Neuronal stem cell (in vitro differentiated cells): Measurements from ENCODE around the gene EDAR.

Experiments
- DNase-seq: peaks from one replicate; pipeline ENCODE4 v3.0.0-alpha.2; 2013; ENCODE audit warnings: low spot score
- H2AFZ ChIP-seq: one replicate; pipeline ENCODE4 v1.6.1; 2013; ENCODE audit warnings: mild to moderate bottlenecking, low read length, inconsistent platforms
- H2AK5ac ChIP-seq: 2 replicates; pipeline ENCODE4 v1.6.1; 2013; ENCODE audit warnings: low read depth, mild to moderate bottlenecking, inconsistent platforms, low read length, moderate library complexity, mixed read lengths
- H2BK120ac ChIP-seq: 2 replicates; pipeline ENCODE4 v1.6.1; 2013; ENCODE audit warnings: low read depth, mild to moderate bottlenecking, inconsistent platforms, low read length, moderate library complexity, mixed read lengths
- H2BK12ac ChIP-seq: one replicate; pipeline ENCODE4 v1.6.1; 2013; ENCODE audit warnings: low read length, inconsistent platforms
- H2BK15ac ChIP-seq: 2 replicates; pipeline ENCODE4 v1.6.1; 2013; ENCODE audit warnings: mild to moderate bottlenecking, low read length, inconsistent platforms, mixed read lengths
- H2BK5ac ChIP-seq: one replicate; pipeline ENCODE4 v1.6.1; 2013; ENCODE audit warnings: inconsistent platforms, mild to moderate bottlenecking, low read length, moderate library complexity
- H3K14ac ChIP-seq: one replicate; pipeline ENCODE4 v1.6.1; 2013; ENCODE audit warnings: low read length, inconsistent platforms
- H3K18ac ChIP-seq: 2 replicates; pipeline ENCODE4 v1.6.1; 2013; ENCODE audit warnings: low read length, inconsistent platforms
- H3K23ac ChIP-seq: 2 replicates; pipeline ENCODE4 v1.6.1; 2013; ENCODE audit warnings: low read depth, mild to moderate bottlenecking, mixed read lengths, low read length, inconsistent platforms; ENCODE audit not compliant: poor library complexity
- H3K27ac ChIP-seq: replicated peaks from 3 replicates; pipeline ENCODE4 v1.5.1; 2013; ENCODE audit warnings: low read length, inconsistent platforms
- H3K27me3 ChIP-seq, 3 experiments: 2 replicates each; pipeline ENCODE4 v1.6.1; 2013; ENCODE audit warnings: low read length in 3 of 3, mild to moderate bottlenecking in 2 of 3, inconsistent platforms in 1 of 3, low read depth in 1 of 3, mixed read lengths in 1 of 3, moderate library complexity in 1 of 3; ENCODE audit not compliant: control insufficient read depth in 3 of 3, insufficient read depth in 3 of 3
- H3K36me3 ChIP-seq, 2 donors: replicated peaks in 1 of 2; 2 replicates each; pipeline ENCODE4 v1.6.1; 2013; ENCODE audit warnings: low read length in 2 of 2; ENCODE audit not compliant: control insufficient read depth in 2 of 2, insufficient read depth in 2 of 2
- H3K4ac ChIP-seq: 2 replicates; pipeline ENCODE4 v1.6.1; 2013; ENCODE audit warnings: inconsistent platforms, mild to moderate bottlenecking, low read length, moderate library complexity
- H3K4me1 ChIP-seq, 2 donors: 1 replicate in 1 of 2; 2 replicates in 1 of 2; pipeline ENCODE4 v1.6.1; 2013; ENCODE audit warnings: low read length in 2 of 2, low read depth in 1 of 2; ENCODE audit not compliant: control insufficient read depth in 2 of 2, insufficient read depth in 1 of 2
- H3K4me2 ChIP-seq: one replicate; pipeline ENCODE4 v1.6.1; 2013; ENCODE audit warnings: mild to moderate bottlenecking, low read length, inconsistent platforms; ENCODE audit not compliant: insufficient read depth, poor library complexity, severe bottlenecking
- H3K4me3 ChIP-seq, 2 donors: 2 replicates each; pipeline ENCODE4 v1.5.1; 2013; ENCODE audit warnings: low read length in 2 of 2, mild to moderate bottlenecking in 2 of 2, inconsistent platforms in 1 of 2, moderate library complexity in 1 of 2
- H3K79me1 ChIP-seq: one replicate; pipeline ENCODE4 v1.6.1; 2013; ENCODE audit warnings: low read depth, mild to moderate bottlenecking, inconsistent platforms, low read length, moderate library complexity
- H3K9ac ChIP-seq: one replicate; pipeline ENCODE4 v1.6.1; 2013; ENCODE audit warnings: mild to moderate bottlenecking, low read depth, low read length, inconsistent platforms; ENCODE audit not compliant: poor library complexity
- H3K9me3 ChIP-seq, 2 donors: replicated peaks in 1 of 2; 2 replicates each; pipeline versions ENCODE3 to v1.6.1; 2013; ENCODE audit warnings: low read length in 2 of 2, mild to moderate bottlenecking in 2 of 2, inconsistent platforms in 1 of 2, low read depth in 1 of 2, mixed read lengths in 1 of 2, moderate library complexity in 1 of 2; ENCODE audit not compliant: control insufficient read depth in 2 of 2, insufficient read depth in 1 of 2
- H4K8ac ChIP-seq: one replicate; pipeline ENCODE4 v1.6.1; 2013; ENCODE audit warnings: low read depth, mild to moderate bottlenecking, inconsistent platforms, low read length, moderate library complexity
- H4K91ac ChIP-seq: one replicate; pipeline ENCODE4 v1.6.1; 2013; ENCODE audit warnings: low read length, low read depth, mild to moderate bottlenecking, inconsistent platforms; ENCODE audit not compliant: poor library complexity
- WGBS, 2 donors: extraction: QIAGEN DNeasy Blood & Tissue Kit; methylation state at CpG; one replicate each; pipeline ENCODE4 v1.1.7; 2013; ENCODE audit warnings: missing lambda C conversion rate in 2 of 2, mixed read lengths in 1 of 2; ENCODE audit not compliant: insufficient read length in 2 of 2, insufficient replicate concordance in 1 of 2; ENCODE audit errors: extremely low coverage in 2 of 2; 5-methylcytosine and 5-hydroxymethylcytosine counted together

Gene EDAR

DNA sequence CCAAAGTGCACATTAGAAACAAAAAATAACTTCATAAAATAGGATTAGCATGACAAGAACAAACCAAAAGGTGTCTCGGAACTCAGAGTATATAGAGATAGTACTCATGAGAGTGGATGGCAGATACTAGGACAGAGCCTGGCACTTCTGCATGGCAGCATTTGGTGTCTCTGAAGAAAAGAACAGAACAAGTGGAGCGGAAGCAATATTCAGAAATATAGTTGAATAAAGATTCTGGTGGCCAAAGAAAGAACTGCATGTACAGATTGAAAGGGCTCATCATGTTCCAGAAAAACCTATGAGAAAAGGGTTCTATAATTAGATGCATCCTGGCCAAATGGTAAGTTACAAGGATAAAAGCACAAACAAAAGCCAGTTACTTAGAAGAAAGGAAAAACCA, 111.5 kb downstream of the EDAR start:
- no peak overlapping the region for H3K4ac ChIP-seq
- H3K4me3 ChIP-seq = no peak overlapping the region
- H3K4me2 ChIP-seq = no peak overlapping the region
- no peak overlapping the region for H3K9ac ChIP-seq
- peaks cover 2 to 64% of the 10 kb centered on the region in 2 donors for H3K36me3 ChIP-seq
- no peaks in the 10 kb centered on the region for H3K4me1 ChIP-seq
- no peak overlapping the region for H2BK120ac ChIP-seq
- H3K27me3 ChIP-seq = no peaks in the 10 kb centered on the region
- H3K14ac ChIP-seq = no peak overlapping the region
- H2AFZ ChIP-seq = no peak overlapping the region
- no peak overlapping the region for H3K18ac ChIP-seq
- no peak overlapping the region for H4K91ac ChIP-seq
- H2AK5ac ChIP-seq = no peak overlapping the region
- no peak overlapping the region for H2BK15ac ChIP-seq
- H3K9me3 ChIP-seq = peaks cover 9 to 38% of the 10 kb centered on the region in 2 donors
- H4K8ac ChIP-seq = no peak overlapping the region
- H3K27ac ChIP-seq = no peak overlapping the region
- no peak overlapping the region for H3K23ac ChIP-seq
- no peak for DNase-seq
- H3K79me1 ChIP-seq = no peaks in the 10 kb centered on the region
- WGBS, 2 donors = no CpG with 5 or more reads among the region's 2 CpGs
- H2BK5ac ChIP-seq = no peak overlapping the region
- no peak overlapping the region for H2BK12ac ChIP-seq

DNA sequence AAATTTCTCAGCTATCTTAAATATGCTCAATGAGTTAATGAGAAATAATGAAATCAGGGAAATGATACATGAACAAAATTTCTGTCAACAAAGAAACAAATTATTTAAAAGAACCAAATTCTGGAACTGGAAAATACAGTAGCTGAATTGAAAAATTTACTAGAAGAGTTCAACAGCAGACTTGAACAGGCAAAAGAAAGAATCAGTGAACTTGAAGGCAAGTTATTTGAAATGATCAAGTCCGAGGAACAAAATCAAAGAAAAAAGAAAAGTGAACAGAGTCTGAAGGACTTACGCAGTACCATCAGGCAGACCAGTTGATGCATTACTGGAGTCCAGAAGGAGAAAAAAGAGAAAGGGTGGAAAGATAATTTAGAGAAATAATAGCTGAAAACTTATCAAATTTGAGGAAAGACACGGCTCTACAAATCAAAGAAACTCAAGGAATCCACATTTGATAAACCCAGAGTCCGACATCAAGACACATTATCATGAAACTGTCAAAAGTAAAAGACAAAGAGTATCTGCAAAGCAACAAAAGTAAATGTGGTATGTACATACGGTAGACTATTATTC, 118.9 kb downstream of the EDAR start:
- no CpG with 5 or more reads among the region's 5 CpGs for WGBS, 2 donors
- H3K36me3 ChIP-seq = peaks cover 14 to 90% of the 10 kb centered on the region in 2 donors
- H3K4me3 ChIP-seq = no peak overlapping the region
- no peaks in the 10 kb centered on the region for H3K27me3 ChIP-seq
- no peak overlapping the region for H2BK5ac ChIP-seq
- no peak overlapping the region for H3K27ac ChIP-seq
- H2BK12ac ChIP-seq = no peak overlapping the region
- H4K91ac ChIP-seq = no peak overlapping the region
- no peaks in the 10 kb centered on the region for H3K4me1 ChIP-seq
- H4K8ac ChIP-seq = no peak overlapping the region
- no peak overlapping the region for H3K23ac ChIP-seq
- H3K9ac ChIP-seq = no peak overlapping the region
- H3K4ac ChIP-seq = no peak overlapping the region
- no peak overlapping the region for H2BK120ac ChIP-seq
- no peak overlapping the region for H2BK15ac ChIP-seq
- no peak overlapping the region for H2AFZ ChIP-seq
- no peak overlapping the region for H2AK5ac ChIP-seq
- DNase-seq = no peak
- H3K79me1 ChIP-seq = no peaks in the 10 kb centered on the region
- H3K4me2 ChIP-seq = no peak overlapping the region
- H3K9me3 ChIP-seq = peaks cover 9 to 44% of the 10 kb centered on the region in 2 donors
- no peak overlapping the region for H3K14ac ChIP-seq
- H3K18ac ChIP-seq = no peak overlapping the region

DNA sequence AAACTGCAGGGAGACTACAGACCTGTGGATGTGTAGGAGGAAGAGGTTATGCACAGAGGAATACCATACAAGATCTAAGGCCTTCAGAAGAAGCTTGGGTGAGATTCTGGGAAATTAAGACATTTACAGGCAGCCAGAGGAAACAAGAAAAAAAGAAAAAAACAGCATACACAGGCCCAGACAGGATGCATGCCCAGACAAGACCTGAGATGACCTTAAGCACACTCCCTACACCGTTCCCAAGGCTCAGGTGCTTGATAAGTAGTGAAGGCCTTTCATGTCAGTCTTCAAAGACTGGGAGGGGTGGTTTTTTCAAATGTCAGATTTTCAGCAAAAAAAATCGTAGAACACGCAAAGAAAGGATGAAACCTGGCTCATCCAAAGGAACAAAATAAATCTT, 119.5 kb downstream of the EDAR start:
- no peak overlapping the region for H2BK120ac ChIP-seq
- WGBS, 2 donors = no CpG with 5 or more reads among the region's 3 CpGs
- H2AK5ac ChIP-seq = no peak overlapping the region

DNA sequence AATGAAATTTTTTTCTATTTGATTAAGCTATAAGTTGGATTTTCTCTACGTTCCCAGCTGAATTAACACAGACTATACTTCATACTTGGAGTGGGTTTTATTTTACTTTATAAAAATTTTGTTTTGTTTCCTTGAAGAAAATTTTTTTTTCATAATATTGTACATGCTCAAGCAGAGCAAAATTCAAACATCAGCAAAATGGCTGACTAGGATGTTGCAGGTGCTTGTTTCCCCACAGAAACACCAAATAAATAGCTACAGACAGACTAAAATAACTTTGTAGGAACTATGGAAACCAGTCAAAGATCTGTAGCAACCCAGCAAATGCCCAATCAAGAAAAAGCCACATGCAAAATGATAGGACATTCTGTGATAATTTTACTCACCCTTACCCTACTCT, 120.1 kb downstream of the EDAR start:
- no peaks in the 10 kb centered on the region for H3K4me1 ChIP-seq
- no peak overlapping the region for H2BK120ac ChIP-seq
- H3K14ac ChIP-seq = no peak overlapping the region
- H3K9ac ChIP-seq = no peak overlapping the region
- H2AFZ ChIP-seq = no peak overlapping the region
- H2BK5ac ChIP-seq = no peak overlapping the region
- H2AK5ac ChIP-seq = no peak overlapping the region
- no peaks in the 10 kb centered on the region for H3K79me1 ChIP-seq
- H3K27ac ChIP-seq = no peak overlapping the region
- peaks cover 9 to 44% of the 10 kb centered on the region in 2 donors for H3K9me3 ChIP-seq
- H3K4me2 ChIP-seq = no peak overlapping the region
- no peak overlapping the region for H2BK12ac ChIP-seq
- no peak overlapping the region for H4K91ac ChIP-seq
- WGBS, 2 donors = no CpG with 5 or more reads among the region's 1 CpG
- H3K23ac ChIP-seq = no peak overlapping the region
- no peak for DNase-seq
- H3K36me3 ChIP-seq = peaks cover 14 to 84% of the 10 kb centered on the region in 2 donors
- H2BK15ac ChIP-seq = no peak overlapping the region
- H3K18ac ChIP-seq = no peak overlapping the region
- no peaks in the 10 kb centered on the region for H3K27me3 ChIP-seq
- H3K4ac ChIP-seq = no peak overlapping the region
- no peak overlapping the region for H4K8ac ChIP-seq
- no peak overlapping the region for H3K4me3 ChIP-seq

More for the DNA sequence above, 119.5 kb downstream of the EDAR start:
- Histone ChIP-seq H2AFZ (no peak overlapping the region), H2BK15ac (no peak overlapping the region), H3K23ac (no peak overlapping the region), H3K14ac (no peak overlapping the region), H3K4me1 (no peaks in the 10 kb centered on the region), H4K91ac (no peak overlapping the region), H2BK5ac (no peak overlapping the region), H3K4me3 (no peak overlapping the region), H3K4ac (no peak overlapping the region), H3K79me1 (no peaks in the 10 kb centered on the region), H3K36me3 (peaks cover 14 to 89% of the 10 kb centered on the region in 2 donors), H4K8ac (no peak overlapping the region), H3K27me3 (no peaks in the 10 kb centered on the region), H3K27ac (no peak overlapping the region), H3K9ac (no peak overlapping the region), H3K9me3 (peaks cover 9 to 44% of the 10 kb centered on the region in 2 donors), H3K18ac (no peak overlapping the region), H2BK12ac (no peak overlapping the region), H3K4me2 (no peak overlapping the region)
- no peak for DNase-seq
